ENCODE results near the gene GHR. TPM values are rescaled to one million over a fixed set of nuclear protein-coding genes. Genes with fewer than 3 reads are reported as not detected.

The GHR gene
- total and polyA plus RNA-seq, 8 donors, result 0.87 to 34.8 (median 7.8) TPM

GRCh38 chr5:42597318-42597937 lies 174.2 kb downstream of the GHR start:
- WGBS, 5 donors, result 72 to 83% (median 79%) methylated on average over 4 of the region's 4 CpGs
- intact Hi-C loops (cut with DNase I; ENCODE audit: low total_unique reads), result no loop called here
- Histone ChIP-seq H3K36me3 (no peaks in the 10 kb centered on the region), H3K27me3 (no peaks in the 10 kb centered on the region), H3K27ac (no peak overlapping the region), H3K4me1 (peaks cover 0 to 27% (median 2%) of the 10 kb centered on the region in 4 donors), H3K4me3 (no peak overlapping the region), H3K9me3 (no peaks in the 10 kb centered on the region)
- TF ChIP-seq CTCF (IDR thresholded peaks at IDR 0.05), result no peak
- no peak for TF ChIP-seq POLR2A (IDR thresholded peaks at IDR 0.05)
- TF ChIP-seq POLR2AphosphoS5 (IDR thresholded peaks at IDR 0.05), result no peak
- no peak for TF ChIP-seq EP300 (IDR thresholded peaks at IDR 0.05)
- DNase-seq, result no peak

GRCh38 chr5:42598311-42598710 lies 175.1 kb downstream of the GHR start:
- Histone ChIP-seq H3K9me3 (no peaks in the 10 kb centered on the region), H3K27me3 (no peaks in the 10 kb centered on the region), H3K4me1 (peaks cover 0 to 27% (median 2%) of the 10 kb centered on the region in 4 donors), H3K36me3 (no peaks in the 10 kb centered on the region), H3K27ac (no peak overlapping the region), H3K4me3 (no peak overlapping the region)
- TF ChIP-seq CTCF (IDR thresholded peaks at IDR 0.05) (no peak), POLR2A (IDR thresholded peaks at IDR 0.05) (no peak)
- intact Hi-C loops (cut with DNase I; ENCODE audit: low total_unique reads), result no loop called here
- no peak for DNase-seq

- no peak overlapping the region for H3K4me3 ChIP-seq
- H3K36me3 ChIP-seq, result no peaks in the 10 kb centered on the region
- no peak overlapping the region for H3K27ac ChIP-seq
- intact Hi-C loops (cut with DNase I; ENCODE audit: low total_unique reads), result no loop called here
- no peaks in the 10 kb centered on the region for H3K9me3 ChIP-seq
- no peak for DNase-seq
- H3K4me1 ChIP-seq, result peaks cover 0 to 27% (median 2%) of the 10 kb centered on the region in 4 donors
- WGBS, 5 donors, result 65 to 83% (median 70%) methylated on average over 3 of the region's 3 CpGs
- H3K27me3 ChIP-seq, result no peaks in the 10 kb centered on the region
- TF ChIP-seq POLR2AphosphoS5 (IDR thresholded peaks at IDR 0.05) (no peak), POLR2A (IDR thresholded peaks at IDR 0.05) (no peak), CTCF (IDR thresholded peaks at IDR 0.05) (no peak), EP300 (IDR thresholded peaks at IDR 0.05) (no peak)
Measured at GRCh38 chr5:42599106-42599505, 175.9 kb downstream of the GHR start.

- WGBS, 5 donors, result 95 to 100% (median 97%) methylated on average over 1 of the region's 1 CpG
- H3K27ac ChIP-seq, result no peak overlapping the region
- intact Hi-C loops (cut with DNase I; ENCODE audit: low total_unique reads), result no loop called here
Measured at GRCh38 chr5:42600441-42600840, 177.2 kb downstream of the GHR start.

More at GRCh38 chr5:42600441-42600840, 177.2 kb downstream of the GHR start:
- H3K4me1 ChIP-seq, result peaks cover 0 to 27% (median 2%) of the 10 kb centered on the region in 4 donors
- no peak overlapping the region for H3K4me3 ChIP-seq
- DNase-seq, result no peak
- H3K36me3 ChIP-seq, result no peaks in the 10 kb centered on the region
- no peaks in the 10 kb centered on the region for H3K9me3 ChIP-seq
- no peaks in the 10 kb centered on the region for H3K27me3 ChIP-seq
- no peak for TF ChIP-seq POLR2A (IDR thresholded peaks at IDR 0.05)
- no peak for TF ChIP-seq EP300 (IDR thresholded peaks at IDR 0.05)
- TF ChIP-seq POLR2AphosphoS5 (IDR thresholded peaks at IDR 0.05), result no peak
- TF ChIP-seq CTCF (IDR thresholded peaks at IDR 0.05), result no peak

Data from stomach (tissue), 9 donors.